ENCODE results near the gene TM4SF4. TPM values are rescaled to one million over a fixed set of nuclear protein-coding genes. Genes with fewer than 3 reads are reported as not detected.
A peak's percentile ranks its signal among the peaks of the same experiment; 100 is the strongest.

Gene TM4SF4
- total RNA-seq, 6 experiments from 2014 or later, result 210 to 473 (median 316) TPM

- DNase-seq, result no peak
- 80% methylated on average over 3 of the region's 3 CpGs for WGBS (ENCODE audit: insufficient coverage, low coverage, low lambda C conversion rate, missing lambda C conversion rate)
- H3K27me3 ChIP-seq, result no peaks in the 10 kb centered on the region
- no peak overlapping the region for H3K27ac ChIP-seq
- intact Hi-C loops (cut with DNase I), result no loop called here
- no peak overlapping the region for H3K4me3 ChIP-seq
- no peaks in the 10 kb centered on the region for H3K9me3 ChIP-seq
- peaks cover 0 to 57% (median 17%) of the 10 kb centered on the region in 4 donors for H3K36me3 ChIP-seq
- peaks cover 0 to 10% (median 0%) of the 10 kb centered on the region in 4 donors for H3K4me1 ChIP-seq
- TF ChIP-seq CTCF (IDR thresholded peaks at IDR 0.05) (no peak), POLR2A (IDR thresholded peaks at IDR 0.05) (no peak)
- ATAC-seq, result no peak
Measured at GRCh38 chr3:149502438-149502837, 27.9 kb downstream of the TM4SF4 start.

- ATAC-seq, result no peak
Measured at GRCh38 chr3:149506540-149506939, 32.0 kb downstream of the TM4SF4 start.

GRCh38 chr3:149506965-149507364, 32.5 kb downstream of the TM4SF4 start:
- Histone ChIP-seq H3K4me3 (no peak overlapping the region), H3K4me1 (peaks cover 0 to 20% (median 0%) of the 10 kb centered on the region in 4 donors), H3K9me3 (no peaks in the 10 kb centered on the region), H3K27ac (peak overlapping the region in 1 of 3 donors; percentile 52), H3K36me3 (peaks cover 0 to 16% (median 2%) of the 10 kb centered on the region in 4 donors), H3K27me3 (no peaks in the 10 kb centered on the region)
- no peak for TF ChIP-seq CTCF (IDR thresholded peaks at IDR 0.05)
- TF ChIP-seq POLR2A (IDR thresholded peaks at IDR 0.05), result no peak
- WGBS (ENCODE audit: insufficient coverage, low coverage, low lambda C conversion rate, missing lambda C conversion rate), result 51% methylated on average over 2 of the region's 2 CpGs
- intact Hi-C loops (cut with DNase I), result no loop called here
- peak; percentile 20 to 63 (median 50) for ATAC-seq
- no peak for DNase-seq

More at GRCh38 chr3:149506540-149506939, 32.0 kb downstream of the TM4SF4 start:
- Histone ChIP-seq H3K9me3 (no peaks in the 10 kb centered on the region), H3K27ac (no peak overlapping the region), H3K36me3 (peaks cover 0 to 20% (median 4%) of the 10 kb centered on the region in 4 donors), H3K4me3 (no peak overlapping the region), H3K4me1 (peaks cover 0 to 20% (median 0%) of the 10 kb centered on the region in 4 donors), H3K27me3 (no peaks in the 10 kb centered on the region)
- no peak for TF ChIP-seq CTCF (IDR thresholded peaks at IDR 0.05)
- TF ChIP-seq POLR2A (IDR thresholded peaks at IDR 0.05), result no peak
- intact Hi-C loops (cut with DNase I), result no loop called here
- DNase-seq, result no peak
- 21% methylated on average over 1 of the region's 1 CpG for WGBS (ENCODE audit: insufficient coverage, low coverage, low lambda C conversion rate, missing lambda C conversion rate)

GRCh38 chr3:149507491-149508324, 33.2 kb downstream of the TM4SF4 start:
- Histone ChIP-seq H3K36me3 (peaks cover 0 to 10% (median 0%) of the 10 kb centered on the region in 4 donors), H3K27ac (peak overlapping the region in 2 of 3 donors; percentile 10 to 52), H3K4me1 (peaks cover 0 to 23% (median 0%) of the 10 kb centered on the region in 4 donors), H3K9me3 (no peaks in the 10 kb centered on the region), H3K27me3 (no peaks in the 10 kb centered on the region), H3K4me3 (no peak overlapping the region)
- ATAC-seq, result peak; percentile 13 to 69 (median 44)
- TF ChIP-seq CTCF (IDR thresholded peaks at IDR 0.05), result no peak
- no peak for TF ChIP-seq POLR2A (IDR thresholded peaks at IDR 0.05)
- intact Hi-C loops (cut with DNase I), result no loop called here
- WGBS (ENCODE audit: insufficient coverage, low coverage, low lambda C conversion rate, missing lambda C conversion rate), result 31% methylated on average over 14 of the region's 14 CpGs
- DNase-seq, result peak in 1 of 3 donors; percentile 35
